Caco-2 (cell line): ENCODE measurements around the gene UBL3. TPM values are rescaled to one million over a fixed set of nuclear protein-coding genes. Genes with fewer than 3 reads are reported as not detected.

Source experiments
- BruUV-seq: library from RNA; stranded (reverse); fragments of 400-500 nt; replicated peaks from 2 replicates; lab custom pipeline; 2021; lab: Mats Ljungman, UMichigan
- CTCF ChIA-PET: fragments of 300-600 bp; sonication (Branson Sonifier 250); formaldehyde crosslinking; loops from one replicate; lab custom pipeline; 2022; ENCODE audit warnings: antibody characterized with exemption; lab: Charles Lee
- POLR2A ChIA-PET: fragments of 300-600 bp; sonication (Branson Sonifier 250); formaldehyde crosslinking; loops from one replicate; lab custom pipeline; 2022; ENCODE audit warnings: antibody characterized with exemption; lab: Charles Lee
- DNase-seq, 2 experiments: peaks; one replicate each; pipeline versions ENCODE4 v3.0.0 to v3.0.0-alpha.2; 2020 to 2022
- H3K27me3 ChIP-seq: replicated peaks from 2 replicates; pipeline ENCODE4 v1.6.0; 2011; ENCODE audit warnings: low read length; ENCODE audit not compliant: control insufficient read depth, insufficient read depth
- H3K36me3 ChIP-seq: 2 replicates; pipeline ENCODE4 v1.5.1; 2011; ENCODE audit warnings: low read length; ENCODE audit not compliant: control insufficient read depth, insufficient read depth
- H3K4me1 ChIP-seq: fragments of 250-450 bp; sonication (Bioruptor Pico); 2 replicates; pipeline ENCODE4 v1.5.1; 2020; ENCODE audit warnings: mild to moderate bottlenecking
- H3K4me3 ChIP-seq: 2 replicates; pipeline ENCODE4 v1.5.1; 2011; ENCODE audit warnings: low read depth, mild to moderate bottlenecking, control low read depth, low read length
- H3K9me3 ChIP-seq: fragments of 250-450 bp; sonication (Bioruptor Pico); 2 replicates; pipeline ENCODE4 v1.5.1; 2020; ENCODE audit warnings: mild to moderate bottlenecking, moderate library complexity
- H3K27ac Mint-ChIP-seq: one replicate; pipeline ENCODE4 v1.8.0; 2022; ENCODE audit warnings: mixed read lengths; ENCODE audit not compliant: unreplicated experiment
- H3K27me3 Mint-ChIP-seq: one replicate; pipeline ENCODE4 v1.8.0; 2022; ENCODE audit warnings: mixed read lengths; ENCODE audit not compliant: insufficient read depth, unreplicated experiment
- H3K36me3 Mint-ChIP-seq: one replicate; pipeline ENCODE4 v1.8.0; 2022; ENCODE audit warnings: mild to moderate bottlenecking, mixed read lengths; ENCODE audit not compliant: insufficient read depth, unreplicated experiment
- H3K4me1 Mint-ChIP-seq: one replicate; pipeline ENCODE4 v1.8.0; 2022; ENCODE audit warnings: low read depth, mixed read lengths; ENCODE audit not compliant: unreplicated experiment
- H3K4me3 Mint-ChIP-seq: one replicate; pipeline ENCODE4 v1.8.0; 2022; ENCODE audit warnings: mild to moderate bottlenecking, moderate library complexity, mixed read lengths; ENCODE audit not compliant: unreplicated experiment
- H3K9me3 Mint-ChIP-seq: one replicate; pipeline ENCODE4 v1.8.0; 2022; ENCODE audit warnings: mixed read lengths; ENCODE audit not compliant: unreplicated experiment
- intact Hi-C: fragments of 100-400 bp; cut with micrococcal nuclease; formaldehyde crosslinking; loops from one replicate; pipeline ENCODE4 v1.10.0; 2022; ENCODE audit not compliant: unreplicated experiment
- total RNA-seq: library from RNA; stranded (reverse); gene quantifications from 2 replicates; pipeline ENCODE4 v1.2.3, GENCODE V29; 2022
- TF ChIP-seq, protein P1 (sequence below), 2 experiments: fragments of 200-600 bp in 1 of 2; IDR thresholded peaks; 1 replicate in 1 of 2; 2 replicates in 1 of 2; pipeline versions ENCODE4 v1.5.1 to v1.8.0; 2011 to 2022; ENCODE audit warnings: antibody characterized with exemption in 1 of 2, control low read depth in 1 of 2, inconsistent platforms in 1 of 2, low read depth in 1 of 2, low read length in 1 of 2, mild to moderate bottlenecking in 1 of 2, moderate library complexity in 1 of 2; ENCODE audit not compliant: insufficient read depth in 1 of 2, severe bottlenecking in 1 of 2, unreplicated experiment in 1 of 2

The UBL3 gene
- total RNA-seq, 1 experiment from 2014 or later, result 37.5 TPM

GRCh38 chr13:29882076-29882475 is 31.7 kb upstream of the UBL3 start:
- Mint-ChIP-seq H3K4me3 (no peak overlapping the region), H3K27ac (no peak overlapping the region), H3K9me3 (no peaks in the 10 kb centered on the region), H3K4me1 (peaks cover 25% of the 10 kb centered on the region), H3K27me3 (no peaks in the 10 kb centered on the region), H3K36me3 (no peaks in the 10 kb centered on the region)
- no peaks in the 10 kb centered on the region for H3K36me3 ChIP-seq
- no peaks in the 10 kb centered on the region for H3K9me3 ChIP-seq
- intact Hi-C loops, result no loop called here
- H3K4me3 ChIP-seq, result no peak overlapping the region
- ChIA-PET POLR2A (no interaction called here), CTCF (no interaction called here)
- no TSS peak for BruUV-seq
- TF ChIP-seq, protein P1, sequence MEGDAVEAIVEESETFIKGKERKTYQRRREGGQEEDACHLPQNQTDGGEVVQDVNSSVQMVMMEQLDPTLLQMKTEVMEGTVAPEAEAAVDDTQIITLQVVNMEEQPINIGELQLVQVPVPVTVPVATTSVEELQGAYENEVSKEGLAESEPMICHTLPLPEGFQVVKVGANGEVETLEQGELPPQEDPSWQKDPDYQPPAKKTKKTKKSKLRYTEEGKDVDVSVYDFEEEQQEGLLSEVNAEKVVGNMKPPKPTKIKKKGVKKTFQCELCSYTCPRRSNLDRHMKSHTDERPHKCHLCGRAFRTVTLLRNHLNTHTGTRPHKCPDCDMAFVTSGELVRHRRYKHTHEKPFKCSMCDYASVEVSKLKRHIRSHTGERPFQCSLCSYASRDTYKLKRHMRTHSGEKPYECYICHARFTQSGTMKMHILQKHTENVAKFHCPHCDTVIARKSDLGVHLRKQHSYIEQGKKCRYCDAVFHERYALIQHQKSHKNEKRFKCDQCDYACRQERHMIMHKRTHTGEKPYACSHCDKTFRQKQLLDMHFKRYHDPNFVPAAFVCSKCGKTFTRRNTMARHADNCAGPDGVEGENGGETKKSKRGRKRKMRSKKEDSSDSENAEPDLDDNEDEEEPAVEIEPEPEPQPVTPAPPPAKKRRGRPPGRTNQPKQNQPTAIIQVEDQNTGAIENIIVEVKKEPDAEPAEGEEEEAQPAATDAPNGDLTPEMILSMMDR (IDR thresholded peaks at IDR 0.05; ENCODE audit: insufficient read depth in 1 of 2, low read depth in 1 of 2, low read length in 1 of 2, severe bottlenecking in 1 of 2, unreplicated experiment in 1 of 2), result no peak
- DNase-seq, result no peak
- H3K27me3 ChIP-seq, result no peaks in the 10 kb centered on the region
- peaks cover 13% of the 10 kb centered on the region for H3K4me1 ChIP-seq

DNA sequence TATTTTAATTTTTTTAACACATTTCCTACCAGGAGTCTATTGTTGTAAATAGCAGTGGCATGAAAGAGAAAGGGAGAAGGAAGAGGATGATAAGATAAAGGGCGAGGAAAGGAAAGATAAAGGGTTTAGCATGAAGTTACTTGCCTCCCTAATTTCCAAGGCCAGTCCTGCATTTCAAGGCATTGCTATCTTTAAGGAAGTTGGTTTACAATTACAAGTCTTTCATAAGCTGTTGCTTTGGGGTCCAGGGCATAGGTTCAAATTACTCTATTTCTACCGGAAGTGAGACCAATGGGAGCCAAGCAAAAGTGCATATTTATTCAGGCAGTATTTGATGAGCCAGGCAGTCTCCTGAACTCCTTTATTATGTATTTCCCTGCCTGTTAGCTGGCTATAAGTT is 27.7 kb upstream of the UBL3 start:
- Histone ChIP-seq H3K4me3 (no peak overlapping the region), H3K27me3 (no peaks in the 10 kb centered on the region), H3K4me1 (peaks cover 23% of the 10 kb centered on the region), H3K36me3 (no peaks in the 10 kb centered on the region), H3K9me3 (no peaks in the 10 kb centered on the region)
- H3K4me1 Mint-ChIP-seq, result peaks cover 20% of the 10 kb centered on the region
- no peak for DNase-seq
- no peaks in the 10 kb centered on the region for H3K36me3 Mint-ChIP-seq
- peak overlapping the region; percentile 25 for H3K27ac Mint-ChIP-seq
- TF ChIP-seq, protein P1 (IDR thresholded peaks at IDR 0.05; ENCODE audit: insufficient read depth in 1 of 2, low read depth in 1 of 2, low read length in 1 of 2, severe bottlenecking in 1 of 2, unreplicated experiment in 1 of 2), result no peak
- peak overlapping the region; percentile 59 for H3K4me3 Mint-ChIP-seq
- intact Hi-C loops, result no loop called here
- POLR2A ChIA-PET, result interaction anchor here (1.0 kb wide), 1 partner anchor 28 kb away, joined by 3 read pairs; the partner anchor contains the start of gene UBL3
- CTCF ChIA-PET, result interaction anchor here (0.8 to 1.6 kb wide), 3 partner anchors 46 to 235 kb away, joined by 3 to 6 read pairs (median 4); no protein-coding TSS in a partner anchor
- no TSS peak for BruUV-seq
- no peaks in the 10 kb centered on the region for H3K9me3 Mint-ChIP-seq
- H3K27me3 Mint-ChIP-seq, result no peaks in the 10 kb centered on the region

DNA sequence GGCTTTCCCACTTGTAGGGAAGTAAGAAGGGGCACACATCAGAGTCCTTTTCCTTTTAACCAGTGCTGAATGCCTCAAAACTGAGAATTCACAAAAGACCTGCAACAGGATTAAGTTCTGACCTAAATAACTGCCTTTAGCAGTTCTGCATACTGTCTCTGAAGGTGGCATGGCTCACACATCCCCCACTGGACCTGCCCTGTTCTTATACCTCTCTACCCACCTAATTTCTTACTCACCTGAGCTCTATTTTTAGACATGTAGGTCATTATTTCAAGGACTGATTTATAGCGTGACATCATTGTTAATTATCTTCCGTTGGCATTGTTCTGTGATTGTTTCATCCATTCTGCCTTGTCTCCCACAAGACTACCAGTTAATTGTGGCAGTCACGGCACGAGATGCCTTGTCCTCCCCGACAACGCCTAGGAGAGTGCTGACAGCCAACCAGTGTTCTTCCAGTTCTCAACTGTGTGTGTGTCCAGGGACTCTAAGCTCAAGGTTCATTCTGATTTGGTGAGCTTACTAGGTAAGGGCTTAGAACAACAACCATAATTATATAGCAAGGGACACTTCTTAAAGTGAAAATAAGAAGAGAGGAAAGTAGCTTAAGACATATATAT is 27.1 kb upstream of the UBL3 start:
- ChIA-PET POLR2A (interaction anchor here (1.0 kb wide), 1 partner anchor 27 kb away, joined by 3 read pairs; the partner anchor contains the start of gene UBL3), CTCF (interaction anchor here (0.8 to 1.6 kb wide), 3 partner anchors 46 to 235 kb away, joined by 3 to 6 read pairs (median 4); no protein-coding TSS in a partner anchor)
- no peaks in the 10 kb centered on the region for H3K36me3 Mint-ChIP-seq
- no peaks in the 10 kb centered on the region for H3K27me3 Mint-ChIP-seq
- BruUV-seq, result no TSS peak
- Histone ChIP-seq H3K36me3 (no peaks in the 10 kb centered on the region), H3K9me3 (no peaks in the 10 kb centered on the region), H3K4me1 (peaks cover 23% of the 10 kb centered on the region), H3K27me3 (no peaks in the 10 kb centered on the region), H3K4me3 (no peak overlapping the region)
- H3K9me3 Mint-ChIP-seq, result no peaks in the 10 kb centered on the region
- intact Hi-C loops, result loop anchor here (1.0 kb wide), 1 partner anchor 47 kb away; no protein-coding TSS in a partner anchor
- peak overlapping the region; percentile 25 for H3K27ac Mint-ChIP-seq
- TF ChIP-seq, protein P1 (IDR thresholded peaks at IDR 0.05; ENCODE audit: insufficient read depth in 1 of 2, low read depth in 1 of 2, low read length in 1 of 2, severe bottlenecking in 1 of 2, unreplicated experiment in 1 of 2), result no peak
- peaks cover 20% of the 10 kb centered on the region for H3K4me1 Mint-ChIP-seq
- peak overlapping the region; percentile 59 for H3K4me3 Mint-ChIP-seq
- DNase-seq, result peak in 1 of 2 experiments; percentile 63
